HEK293 (cell line): ENCODE measurements around the gene SLC35B1.

ENCODE experiments used
- CTCF ChIP-seq: fragments of 450-650 bp; formaldehyde crosslinking; IDR thresholded peaks from 2 replicates; pipeline ENCODE4 v1.5.1; 2016; ENCODE audit warnings: missing biosample characterization, missing genetic modification characterization
- SETDB1 ChIP-seq: IDR thresholded peaks from one replicate; pipeline ENCODE4 v1.6.1; 2017; ENCODE audit warnings: mild to moderate bottlenecking, low read length, moderate library complexity, mixed read lengths; ENCODE audit not compliant: insufficient read length
- ZBTB44 ChIP-seq: fragments of 450-650 bp; IDR thresholded peaks from 2 replicates; pipeline ENCODE4 v1.5.1; 2018; ENCODE audit warnings: missing biosample characterization, mild to moderate bottlenecking, missing genetic modification characterization
- ZFP69B ChIP-seq: fragments of 450-650 bp; formaldehyde crosslinking; IDR thresholded peaks from 2 replicates; pipeline ENCODE4 v1.5.1; 2016; ENCODE audit warnings: missing biosample characterization, missing genetic modification characterization
- ZNF175 ChIP-seq: fragments of 450-650 bp; formaldehyde crosslinking; IDR thresholded peaks from 2 replicates; pipeline ENCODE4 v1.5.1; 2016; ENCODE audit warnings: missing biosample characterization, missing genetic modification characterization
- ZNF302 ChIP-seq: fragments of 450-650 bp; formaldehyde crosslinking; IDR thresholded peaks from 2 replicates; pipeline ENCODE4 v1.5.1; 2016; ENCODE audit warnings: missing biosample characterization, missing genetic modification characterization, low read depth

- TF ChIP-seq SETDB1 (no peak), ZNF302 (tag by site-specific recombination) (no peak), ZBTB44 (tag by site-specific recombination) (no peak), ZNF175 (no peak), CTCF (tag by site-specific recombination) (no peak), ZFP69B (no peak)
Observed at GRCh38 chr17:49691677-49692191, 16.0 kb downstream of the SLC35B1 start.
